Measurements from ENCODE around the gene CAMK1G. TPM values are rescaled to one million over a fixed set of nuclear protein-coding genes. Genes with fewer than 3 reads are reported as not detected.
A peak's percentile ranks its signal among the peaks of the same experiment; 100 is the strongest.

Gene CAMK1G
- total RNA-seq, 1 donor = 0.90 TPM

GRCh38 chr1:209630383-209631225, 47.1 kb downstream of the CAMK1G start:
- H3K4me3 ChIP-seq (ENCODE audit: low read depth, low read length) = no peak overlapping the region
- no peak for DNase-seq (ENCODE audit: low read depth)
- TF ChIP-seq, protein P1, sequence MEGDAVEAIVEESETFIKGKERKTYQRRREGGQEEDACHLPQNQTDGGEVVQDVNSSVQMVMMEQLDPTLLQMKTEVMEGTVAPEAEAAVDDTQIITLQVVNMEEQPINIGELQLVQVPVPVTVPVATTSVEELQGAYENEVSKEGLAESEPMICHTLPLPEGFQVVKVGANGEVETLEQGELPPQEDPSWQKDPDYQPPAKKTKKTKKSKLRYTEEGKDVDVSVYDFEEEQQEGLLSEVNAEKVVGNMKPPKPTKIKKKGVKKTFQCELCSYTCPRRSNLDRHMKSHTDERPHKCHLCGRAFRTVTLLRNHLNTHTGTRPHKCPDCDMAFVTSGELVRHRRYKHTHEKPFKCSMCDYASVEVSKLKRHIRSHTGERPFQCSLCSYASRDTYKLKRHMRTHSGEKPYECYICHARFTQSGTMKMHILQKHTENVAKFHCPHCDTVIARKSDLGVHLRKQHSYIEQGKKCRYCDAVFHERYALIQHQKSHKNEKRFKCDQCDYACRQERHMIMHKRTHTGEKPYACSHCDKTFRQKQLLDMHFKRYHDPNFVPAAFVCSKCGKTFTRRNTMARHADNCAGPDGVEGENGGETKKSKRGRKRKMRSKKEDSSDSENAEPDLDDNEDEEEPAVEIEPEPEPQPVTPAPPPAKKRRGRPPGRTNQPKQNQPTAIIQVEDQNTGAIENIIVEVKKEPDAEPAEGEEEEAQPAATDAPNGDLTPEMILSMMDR (IDR thresholded peaks at IDR 0.05; ENCODE audit: insufficient read depth, low read length) = no peak

GRCh38 chr1:209633335-209633997, 50.0 kb downstream of the CAMK1G start:
- DNase-seq (ENCODE audit: low read depth) = no peak
- TF ChIP-seq, protein P1 (IDR thresholded peaks at IDR 0.05; ENCODE audit: insufficient read depth, low read length) = no peak

GRCh38 chr1:209634005-209634737, 50.7 kb downstream of the CAMK1G start:
- H3K4me3 ChIP-seq (ENCODE audit: low read depth, low read length) = no peak overlapping the region
- no peak for DNase-seq (ENCODE audit: low read depth)
- TF ChIP-seq, protein P1 (IDR thresholded peaks at IDR 0.05; ENCODE audit: insufficient read depth, low read length) = no peak

More at GRCh38 chr1:209633335-209633997, 50.0 kb downstream of the CAMK1G start:
- H3K4me3 ChIP-seq (ENCODE audit: low read depth, low read length) = no peak overlapping the region

DNA sequence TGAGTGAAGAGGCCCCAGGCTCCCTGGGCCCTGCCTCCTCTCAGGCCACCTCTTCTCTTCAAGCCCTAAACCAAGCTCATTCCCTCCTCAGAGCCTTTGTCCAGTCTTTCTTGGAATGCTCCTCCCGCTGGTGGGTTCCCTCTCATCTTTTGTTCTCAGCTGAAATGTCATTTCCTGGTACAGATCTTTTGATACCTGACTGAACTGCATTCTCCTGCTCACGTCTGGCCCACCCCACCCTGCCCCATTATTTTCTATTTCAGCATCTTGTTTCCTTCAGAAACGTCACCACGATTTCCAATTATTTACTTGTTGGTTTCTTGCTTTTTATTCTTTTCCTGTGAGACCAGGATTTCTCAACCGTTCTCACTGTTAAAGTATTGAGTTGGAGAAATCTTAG, 52.3 kb downstream of the CAMK1G start:
- DNase-seq (ENCODE audit: low read depth) = no peak
- no peak overlapping the region for H3K4me3 ChIP-seq (ENCODE audit: low read depth, low read length)
- TF ChIP-seq, protein P1 (IDR thresholded peaks at IDR 0.05; ENCODE audit: insufficient read depth, low read length) = no peak

DNA sequence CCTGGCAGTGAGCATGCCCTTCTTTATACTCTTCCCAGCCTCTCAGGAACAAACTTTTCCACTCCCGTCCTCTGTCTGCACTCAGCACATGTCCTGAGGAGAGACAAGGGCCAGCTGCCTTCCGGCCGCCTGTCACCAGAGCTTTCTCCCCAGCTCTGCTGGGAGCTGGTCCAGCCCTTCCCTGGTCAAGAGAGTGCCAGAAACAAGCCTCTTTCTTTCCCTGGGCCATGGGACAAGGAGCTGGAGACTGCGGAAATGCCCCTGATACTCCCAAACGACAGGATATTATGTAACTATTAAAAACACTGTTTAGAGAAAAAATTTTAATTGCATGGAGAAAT, 58.3 kb downstream of the CAMK1G start:
- peak; percentile 65 for DNase-seq (ENCODE audit: low read depth)
- no peak overlapping the region for H3K4me3 ChIP-seq (ENCODE audit: low read depth, low read length)
- TF ChIP-seq, protein P1 (IDR thresholded peaks at IDR 0.05; ENCODE audit: insufficient read depth, low read length) = no peak

DNA sequence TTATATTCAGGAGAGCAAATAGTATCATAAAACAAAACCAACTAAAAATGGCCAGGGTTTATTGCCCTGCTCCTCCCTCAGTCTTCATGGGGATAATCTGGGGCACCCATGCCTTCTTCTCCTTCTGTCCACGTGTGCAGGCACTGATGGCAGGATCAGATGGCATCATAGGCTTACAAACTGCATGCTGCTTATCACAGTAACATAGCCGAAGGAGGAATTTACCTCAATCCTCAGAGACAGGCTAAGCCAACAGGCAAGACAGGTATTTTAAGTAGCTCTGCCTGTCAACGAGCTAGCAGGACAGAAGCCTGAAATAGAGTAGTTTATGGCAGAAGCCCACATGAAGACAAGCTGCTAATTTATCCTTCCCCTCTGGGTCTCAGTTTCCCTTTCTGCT, 59.3 kb downstream of the CAMK1G start:
- TF ChIP-seq, protein P1 (IDR thresholded peaks at IDR 0.05; ENCODE audit: insufficient read depth, low read length) = no peak
- no peak overlapping the region for H3K4me3 ChIP-seq (ENCODE audit: low read depth, low read length)
- DNase-seq (ENCODE audit: low read depth) = no peak

Data from fibroblast of the aortic adventitia (primary cell).